HG03039 (cell line): ENCODE measurements around the gene SAMMSON.

ENCODE experiments used
- ATAC-seq: cut with Tn5 transposase; IDR thresholded peaks from one replicate; pipeline ENCODE4 v1.9.1; 2021; ENCODE audit warnings: mild to moderate bottlenecking, moderate library complexity; ENCODE audit not compliant: unreplicated experiment

SAMMSON gene

DNA sequence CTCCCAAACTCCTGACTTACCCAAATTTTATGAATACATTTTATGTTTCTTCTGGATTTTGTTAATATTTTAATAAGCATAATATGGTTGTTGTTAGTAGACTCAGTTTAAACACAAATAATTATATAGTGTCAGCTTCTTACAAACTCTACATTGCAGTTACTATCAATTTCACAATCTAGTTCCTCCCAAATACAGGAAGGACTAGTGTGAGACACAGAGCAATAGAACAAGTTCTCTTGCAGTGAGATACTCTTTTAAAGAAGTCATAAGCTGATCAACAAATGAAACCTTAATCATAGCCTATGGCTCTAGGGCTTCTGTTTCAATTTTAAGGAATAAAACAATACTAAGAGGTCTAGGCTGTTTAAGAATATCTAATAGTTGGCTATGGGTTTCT is 86.1 kb downstream of the SAMMSON start:
- no peak for ATAC-seq

DNA sequence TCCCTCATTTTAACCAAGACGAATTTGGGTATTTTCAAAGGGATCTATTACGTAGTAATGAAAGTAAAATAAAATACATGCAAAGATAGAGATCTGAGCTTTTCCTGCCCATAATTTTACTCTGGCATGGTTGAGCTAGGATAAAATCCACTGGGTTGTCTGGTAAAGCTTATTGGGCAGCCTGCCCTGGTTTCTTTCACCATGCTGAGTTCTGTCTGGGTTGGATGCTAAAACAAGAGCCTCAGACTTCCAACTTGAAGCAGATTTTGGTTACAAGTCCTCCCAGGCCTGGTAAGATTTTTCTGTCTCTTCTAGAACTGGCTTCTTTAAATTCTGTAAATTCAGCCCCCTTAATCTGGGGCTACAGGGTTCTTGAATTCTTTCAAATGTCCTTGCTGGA is 86.8 kb downstream of the SAMMSON start:
- no peak for ATAC-seq

DNA sequence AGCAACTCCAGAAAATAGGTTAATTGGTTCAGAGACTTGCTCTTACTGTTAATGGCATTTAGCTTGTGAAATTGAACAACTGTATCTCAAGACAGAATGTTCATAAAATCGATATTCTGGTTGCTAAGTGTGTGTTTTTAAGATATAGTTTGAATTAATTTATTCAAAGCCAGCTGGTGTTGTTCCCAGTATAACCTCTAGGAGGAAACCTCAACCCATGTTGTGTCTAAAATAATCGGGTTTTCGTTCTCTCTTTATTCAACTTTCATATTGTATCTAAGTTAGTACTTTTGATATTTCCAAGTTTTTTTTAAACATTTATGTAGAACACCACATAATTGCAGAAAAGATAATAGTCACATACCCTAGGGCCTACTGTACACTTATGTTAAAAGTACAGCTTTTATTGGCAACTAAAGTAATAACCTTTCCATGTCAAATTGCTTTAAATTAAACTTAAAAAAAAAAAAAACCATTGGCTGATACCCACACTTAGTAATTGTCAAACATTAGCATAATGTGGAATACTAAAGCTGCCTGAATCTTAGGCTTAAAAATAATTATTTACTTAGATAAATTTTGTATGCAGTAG is 90.9 kb downstream of the SAMMSON start:
- ATAC-seq, result no peak

DNA sequence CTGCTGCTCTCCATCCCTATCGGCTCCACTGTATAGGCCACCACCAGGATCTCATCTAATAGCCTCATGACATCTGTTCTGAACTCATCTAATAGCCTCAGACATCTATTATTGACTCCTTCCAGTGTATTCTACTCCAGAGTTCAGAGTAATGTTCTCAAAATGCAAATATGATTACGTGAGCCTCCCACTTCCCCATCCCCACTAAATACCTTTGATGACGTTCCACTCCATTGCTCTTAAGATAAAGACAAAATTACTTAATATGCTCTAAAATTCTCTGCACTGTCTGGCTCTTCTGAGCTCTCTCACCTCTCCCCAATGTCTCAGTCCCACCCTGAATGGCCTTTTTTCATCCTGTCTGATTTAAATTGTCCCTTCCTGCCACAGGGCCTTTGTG is 94.7 kb downstream of the SAMMSON start:
- ATAC-seq, result no peak

DNA sequence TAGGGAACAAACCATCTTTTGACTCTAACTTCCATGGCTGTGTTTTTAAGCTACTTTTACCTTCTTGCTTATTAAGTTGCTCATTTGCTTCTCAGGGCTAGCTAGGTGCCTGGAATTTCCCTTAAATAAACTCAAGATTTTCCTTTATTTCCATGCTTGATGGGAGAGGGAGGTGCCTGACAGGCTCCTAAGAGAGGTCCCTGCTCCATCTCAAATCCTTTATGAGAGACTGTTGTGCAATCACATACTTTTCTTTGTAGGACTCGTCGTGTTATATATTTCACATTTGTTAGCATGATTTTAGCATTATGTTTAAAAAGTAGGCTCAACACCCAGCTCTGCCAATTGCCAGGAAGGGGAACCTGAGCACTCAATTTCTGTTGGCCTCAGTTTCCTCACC is 95.7 kb downstream of the SAMMSON start:
- ATAC-seq, result no peak

DNA sequence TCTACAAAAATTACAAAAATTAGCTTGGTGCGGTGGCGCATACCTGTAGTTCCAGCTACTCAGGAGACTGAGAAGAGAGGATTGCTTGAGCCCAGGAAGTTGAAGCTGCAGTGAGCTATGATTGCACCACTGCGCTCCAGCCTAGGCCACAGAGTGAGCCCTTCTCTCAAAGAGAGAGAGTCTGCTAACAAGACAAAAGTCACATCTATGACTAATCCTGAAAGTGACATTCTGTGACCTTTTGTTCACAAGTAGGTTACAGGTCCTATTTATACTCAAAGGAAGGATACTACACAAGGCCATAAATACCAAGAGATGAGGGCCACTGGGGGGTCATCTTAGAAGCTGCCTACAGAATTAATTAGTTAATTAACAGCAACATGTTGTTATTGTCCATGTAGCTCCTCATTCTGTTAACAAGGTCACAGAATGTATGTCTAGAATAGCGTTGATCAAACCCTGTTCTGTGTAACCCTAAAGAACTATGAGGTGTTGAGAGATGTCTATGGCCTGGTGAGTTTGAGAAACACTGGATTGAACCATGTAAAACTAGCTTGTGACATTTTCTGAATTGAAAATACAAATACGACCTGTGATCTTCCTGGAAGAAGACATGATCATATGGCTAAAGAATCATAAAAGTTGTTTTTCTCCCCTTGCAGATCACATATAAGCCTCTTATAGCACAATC is 97.0 kb downstream of the SAMMSON start:
- peak; percentile 95 for ATAC-seq

DNA sequence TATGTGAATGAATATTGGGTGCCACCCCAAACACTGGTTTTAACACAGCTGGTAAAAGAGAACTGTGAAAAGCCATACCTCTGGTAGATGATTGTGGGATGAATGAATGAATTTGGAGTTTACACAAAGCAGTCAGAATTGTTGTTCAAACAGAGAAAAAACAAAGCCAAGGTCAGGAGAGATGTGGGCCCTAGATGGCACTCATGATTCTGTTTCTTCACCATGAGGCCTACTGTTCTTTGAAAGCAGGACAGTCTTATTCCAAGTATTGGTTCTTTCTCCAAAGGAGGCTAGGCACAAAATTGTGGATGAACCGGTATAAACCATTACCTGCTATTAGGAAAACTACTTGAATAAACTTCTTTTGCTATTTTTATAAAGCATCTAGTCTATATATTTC is 97.6 kb downstream of the SAMMSON start:
- no peak for ATAC-seq

DNA sequence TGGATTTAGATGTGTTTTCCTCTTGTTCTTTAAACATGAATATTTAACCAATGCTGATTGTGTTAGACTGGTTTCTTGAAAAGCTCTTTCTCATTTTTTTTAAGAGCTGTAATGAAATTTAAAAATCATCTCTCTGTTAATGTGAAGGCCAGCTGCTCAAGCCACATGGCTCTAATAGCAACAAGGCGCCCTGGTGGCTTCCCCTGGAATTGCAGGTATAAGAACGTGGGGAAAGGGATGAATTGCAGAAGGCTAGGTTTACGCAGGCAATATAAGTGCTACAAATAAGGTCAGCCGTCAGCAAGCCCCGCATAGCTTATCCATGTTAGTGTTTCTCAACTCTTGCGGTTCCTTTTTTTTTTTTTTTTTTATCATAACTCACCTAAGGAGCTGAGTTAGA is 108.5 kb downstream of the SAMMSON start:
- ATAC-seq, result no peak

DNA sequence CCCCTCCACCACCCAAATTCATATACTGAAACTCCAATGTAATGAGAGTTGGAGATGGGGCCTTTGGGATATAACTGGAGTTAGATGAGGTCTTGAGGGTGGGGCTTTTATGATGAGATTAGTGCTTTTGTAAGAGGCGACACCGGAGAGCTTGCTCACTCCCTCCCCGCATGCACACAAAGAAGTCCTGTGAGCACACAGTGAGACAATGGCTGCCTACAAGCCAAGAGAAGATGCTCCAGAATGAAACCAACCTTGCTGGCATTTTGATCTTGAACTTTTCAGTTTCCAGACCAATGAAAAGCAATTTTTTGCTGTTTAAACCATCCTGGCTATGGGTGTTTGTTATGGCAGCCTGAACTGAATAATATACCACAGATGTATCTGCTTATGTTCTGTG is 109.0 kb downstream of the SAMMSON start:
- ATAC-seq, result no peak

DNA sequence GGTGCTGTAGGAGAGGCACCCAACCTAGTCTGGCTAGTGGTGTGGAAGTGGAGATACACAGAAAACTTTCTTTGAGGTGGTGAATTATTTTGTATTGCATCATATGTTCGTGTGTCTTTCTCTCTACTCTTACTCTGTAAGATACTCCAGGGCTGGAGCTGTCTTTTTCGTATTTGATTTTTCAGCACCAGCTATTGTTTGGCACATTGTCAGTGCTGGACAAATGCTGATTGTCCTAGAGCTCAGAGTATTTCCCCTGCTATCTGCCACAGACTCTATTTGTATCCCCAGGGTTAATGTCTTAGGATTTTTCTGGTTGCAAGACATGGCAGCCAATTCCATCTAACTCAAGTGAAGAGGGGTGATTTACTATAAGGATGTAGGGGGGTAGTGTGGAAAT is 110.5 kb downstream of the SAMMSON start:
- no peak for ATAC-seq

DNA sequence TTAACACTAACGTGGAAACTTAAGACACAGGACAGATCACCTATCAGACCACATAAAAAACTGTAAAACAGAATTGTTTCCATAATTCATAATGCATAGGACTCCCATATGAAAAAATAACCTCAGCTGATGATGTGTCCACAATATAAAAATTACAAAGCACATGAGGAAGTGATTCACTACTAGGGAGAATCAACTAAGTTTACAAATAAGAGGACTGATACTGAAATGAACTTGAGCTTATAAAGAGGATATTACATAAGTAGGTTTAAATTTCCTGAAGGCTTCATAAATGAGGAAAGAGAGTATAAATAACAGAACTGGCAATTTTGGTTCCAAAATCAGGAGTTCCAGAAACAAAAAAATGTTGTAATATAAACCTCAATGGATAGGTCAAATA is 111.9 kb downstream of the SAMMSON start:
- no peak for ATAC-seq

DNA sequence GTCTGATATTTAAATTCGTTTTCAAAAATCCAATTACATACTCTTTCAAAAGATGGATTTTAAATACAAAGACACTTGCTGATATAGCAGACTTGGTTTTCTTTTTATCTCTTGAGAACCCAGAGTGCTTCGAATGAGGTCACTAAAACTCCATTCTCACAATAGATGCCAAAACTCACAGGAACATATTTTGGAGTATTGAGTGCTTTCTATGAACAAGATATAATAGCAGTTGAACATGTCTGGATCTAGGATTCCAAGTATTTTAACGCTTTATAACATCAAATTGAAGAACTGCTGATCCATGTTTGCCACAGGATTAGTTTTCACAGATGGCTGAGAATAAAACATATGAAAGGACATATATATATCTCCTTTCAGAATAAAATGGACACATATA is 113.2 kb downstream of the SAMMSON start:
- no peak for ATAC-seq

DNA sequence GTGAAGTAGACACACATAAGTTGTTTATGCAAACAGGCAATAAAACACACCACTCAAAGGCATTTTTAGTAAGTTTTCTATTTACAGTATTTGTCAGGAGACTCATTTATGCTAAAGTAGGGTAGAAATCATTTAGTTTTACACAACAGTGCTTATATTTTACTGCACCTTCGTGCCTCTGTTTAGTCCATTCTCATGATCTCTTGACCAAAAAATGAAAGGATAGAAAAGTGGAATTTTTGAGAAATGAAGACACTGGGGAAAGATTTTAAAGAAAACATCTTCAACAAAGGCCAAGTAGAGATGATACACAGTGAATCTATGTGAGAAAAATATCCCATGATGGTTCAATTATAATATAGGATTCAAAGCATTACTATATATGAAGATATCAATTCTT is 114.9 kb downstream of the SAMMSON start:
- ATAC-seq, result no peak

DNA sequence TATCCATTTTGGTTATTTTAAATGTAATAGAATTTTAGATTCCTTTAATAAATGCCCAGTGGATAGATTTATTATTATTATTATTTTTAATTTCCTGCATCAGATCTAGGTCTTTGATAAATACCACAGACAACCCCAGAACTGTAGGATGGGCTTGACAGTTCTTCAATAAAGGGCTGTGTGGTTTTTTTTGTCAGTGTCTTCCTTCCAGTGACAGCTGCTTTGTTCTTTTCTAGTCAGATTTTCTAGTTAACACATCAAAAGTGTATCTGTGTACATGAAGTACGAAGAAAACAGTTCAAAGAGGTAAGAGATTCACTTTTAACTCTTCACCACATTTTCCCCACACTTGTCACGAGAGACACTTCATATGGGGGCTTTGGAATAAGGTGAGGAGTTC is 120.3 kb downstream of the SAMMSON start:
- no peak for ATAC-seq
